Smooth muscle cell of the coronary artery (primary cell): Measurements from ENCODE around the gene CGN. TPM values are rescaled to one million over a fixed set of nuclear protein-coding genes. Genes with fewer than 3 reads are reported as not detected.

Source experiments
- total RNA-seq: library from RNA; depleted of rRNA; stranded (reverse); fragments of >200 nt; gene quantifications from 2 replicates; pipeline ENCODE4 v1.2.3, GENCODE V29; 2014; ENCODE audit warnings: low replicate concordance

Gene CGN
- total RNA-seq, result 0.30 and 0.35 TPM in 2 replicates

GRCh38 chr1:151510957-151511635, at the start of gene CGN:
TSS of gene CGN (plus strand) at chr1:151511387. CDS start at chr1:151518520, 7,133 bp downstream.

GRCh38 chr1:151540021-151540981, 29.1 kb downstream of the CGN start, which contains the start of gene TUFT1:
TSS of gene TUFT1 (plus strand) at chr1:151540309. CDS start at chr1:151540367, 58 bp downstream.

Other genes with a start within 250 kb of the CGN start
- 7.0 and 7.8 TPM in 2 replicates for gene ZNF687, start 229.1 kb upstream of the CGN start, total RNA-seq
- 31.1 and 55.7 TPM in 2 replicates for gene PI4KB, start 184.0 kb upstream of the CGN start, total RNA-seq
- gene RFX5, start 164.1 kb upstream of the CGN start, total RNA-seq, result 26.3 and 28.9 TPM in 2 replicates
- gene SELENBP1, start 138.7 kb upstream of the CGN start, total RNA-seq, result 34.8 and 125 TPM in 2 replicates
- gene PSMB4, start 111.8 kb upstream of the CGN start, total RNA-seq, result 278 and 486 TPM in 2 replicates
- gene POGZ, start 51.9 kb upstream of the CGN start, total RNA-seq, result 9.1 and 17.0 TPM in 2 replicates
- gene TUFT1, start 28.9 kb downstream of the CGN start, total RNA-seq, result 8.5 and 18.1 TPM in 2 replicates
- gene SNX27, start 100.7 kb downstream of the CGN start, total RNA-seq, result 16.2 and 58.9 TPM in 2 replicates
- not detected in 2 replicates for gene CELF3, start 205.4 kb downstream of the CGN start, total RNA-seq
- gene RIIAD1, start 210.1 kb downstream of the CGN start, total RNA-seq, result not detected in 2 replicates